ENCODE results near the gene LPP. TPM values are rescaled to one million over a fixed set of nuclear protein-coding genes. Genes with fewer than 3 reads are reported as not detected.

Gene LPP
- total RNA-seq, 3 donors from 2014 or later: 15.5 to 19.2 (median 16.5) TPM

DNA sequence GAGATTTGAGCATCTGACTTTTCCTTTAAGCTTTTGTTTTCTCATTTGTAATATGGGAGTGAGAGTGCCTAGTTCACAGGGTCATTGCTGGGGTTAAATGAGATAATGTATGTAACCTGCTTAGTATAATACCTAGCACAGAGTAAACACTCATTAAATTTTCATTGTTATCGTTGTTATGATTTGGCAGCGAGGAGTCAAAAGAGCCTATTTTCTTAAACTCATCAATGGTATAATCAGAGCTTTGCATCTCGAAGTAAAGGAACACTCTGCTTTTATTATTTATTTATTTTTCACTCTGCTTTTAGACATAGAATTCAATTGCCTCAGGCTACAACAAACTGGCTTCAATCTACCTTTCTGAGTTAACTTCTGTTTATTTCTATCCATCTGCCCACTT is 52.8 kb downstream of the LPP start:
- ATAC-seq: no peak
- H3K4me3 Mint-ChIP-seq: no peak overlapping the region
- no peaks in the 10 kb centered on the region for H3K27me3 Mint-ChIP-seq (ENCODE audit: low read depth)
- no peak for DNase-seq
- no peaks in the 10 kb centered on the region for H3K9me3 Mint-ChIP-seq
- peaks cover 8% of the 10 kb centered on the region for H3K4me1 Mint-ChIP-seq (ENCODE audit: low read depth)
- H3K36me3 Mint-ChIP-seq (ENCODE audit: insufficient read depth): peaks cover 24% of the 10 kb centered on the region

- ATAC-seq (no peak), DNase-seq (no peak)
- Mint-ChIP-seq H3K36me3 (ENCODE audit: insufficient read depth) (peaks cover 28% of the 10 kb centered on the region), H3K27me3 (ENCODE audit: low read depth) (no peaks in the 10 kb centered on the region), H3K4me1 (ENCODE audit: low read depth) (peaks cover 6% of the 10 kb centered on the region), H3K9me3 (no peaks in the 10 kb centered on the region), H3K4me3 (no peak overlapping the region)
Measured at GRCh38 chr3:188207941-188208515, 54.1 kb downstream of the LPP start.

GRCh38 chr3:188208516-188208981 is 54.6 kb downstream of the LPP start:
- DNase-seq: no peak
- Mint-ChIP-seq H3K36me3 (ENCODE audit: insufficient read depth) (peaks cover 29% of the 10 kb centered on the region), H3K4me3 (no peak overlapping the region), H3K9me3 (no peaks in the 10 kb centered on the region), H3K4me1 (ENCODE audit: low read depth) (peaks cover 6% of the 10 kb centered on the region), H3K27me3 (ENCODE audit: low read depth) (no peaks in the 10 kb centered on the region)
- no peak for ATAC-seq

GRCh38 chr3:188209034-188209433 is 55.1 kb downstream of the LPP start:
- H3K4me3 Mint-ChIP-seq: no peak overlapping the region
- H3K36me3 Mint-ChIP-seq (ENCODE audit: insufficient read depth): peaks cover 29% of the 10 kb centered on the region
- peaks cover 9% of the 10 kb centered on the region for H3K4me1 Mint-ChIP-seq (ENCODE audit: low read depth)
- DNase-seq: no peak
- H3K9me3 Mint-ChIP-seq: no peaks in the 10 kb centered on the region
- no peak for ATAC-seq
- H3K27me3 Mint-ChIP-seq (ENCODE audit: low read depth): no peaks in the 10 kb centered on the region

DNA sequence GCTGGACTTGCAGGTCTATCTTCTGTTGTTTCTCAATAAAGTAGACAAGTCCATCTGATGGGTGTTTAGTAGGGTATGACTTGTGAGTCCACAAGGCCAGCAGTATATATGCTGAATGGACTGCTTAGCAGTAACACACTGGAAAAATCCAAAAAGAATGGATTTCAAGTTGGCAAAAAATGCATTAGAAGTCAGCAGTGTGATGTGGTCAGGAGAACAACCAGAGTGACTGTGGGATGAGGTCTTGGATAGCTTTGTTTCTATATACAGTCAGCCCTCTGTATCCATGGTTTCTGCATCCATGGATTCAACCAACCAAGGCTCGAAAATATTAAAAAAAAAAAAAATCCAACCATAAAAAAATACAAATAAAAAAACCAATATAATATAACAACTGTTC is 55.8 kb downstream of the LPP start:
- Mint-ChIP-seq H3K9me3 (no peaks in the 10 kb centered on the region), H3K4me3 (no peak overlapping the region)
- no peak for ATAC-seq

DNA sequence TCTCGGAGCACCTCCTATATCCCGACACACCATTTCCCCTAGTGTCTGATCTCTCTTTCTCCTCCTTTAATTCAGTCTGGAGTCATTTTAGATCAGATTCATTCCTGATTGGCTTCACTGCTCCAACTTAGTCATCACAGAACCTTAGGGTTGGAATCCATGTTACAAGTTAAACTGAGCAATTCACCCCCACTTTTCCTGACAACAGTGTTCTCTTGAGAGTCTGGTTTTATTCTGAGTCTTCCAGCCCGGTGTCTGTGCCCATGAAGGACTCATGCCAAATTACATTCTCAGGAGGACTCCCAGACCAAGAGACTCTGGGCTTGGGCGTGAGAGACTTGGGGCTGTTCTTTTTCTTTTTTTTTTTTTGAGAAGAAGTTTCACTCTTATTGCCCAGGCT is 57.5 kb downstream of the LPP start:
- Mint-ChIP-seq H3K4me1 (ENCODE audit: low read depth) (peaks cover 10% of the 10 kb centered on the region), H3K9me3 (no peaks in the 10 kb centered on the region), H3K4me3 (no peak overlapping the region), H3K27me3 (ENCODE audit: low read depth) (no peaks in the 10 kb centered on the region), H3K36me3 (ENCODE audit: insufficient read depth) (peaks cover 26% of the 10 kb centered on the region)
- DNase-seq (no peak), ATAC-seq (no peak)

More for the DNA sequence above, 55.8 kb downstream of the LPP start:
- peaks cover 10% of the 10 kb centered on the region for H3K4me1 Mint-ChIP-seq (ENCODE audit: low read depth)
- DNase-seq: no peak
- H3K27me3 Mint-ChIP-seq (ENCODE audit: low read depth): no peaks in the 10 kb centered on the region
- H3K36me3 Mint-ChIP-seq (ENCODE audit: insufficient read depth): peaks cover 29% of the 10 kb centered on the region

DNA sequence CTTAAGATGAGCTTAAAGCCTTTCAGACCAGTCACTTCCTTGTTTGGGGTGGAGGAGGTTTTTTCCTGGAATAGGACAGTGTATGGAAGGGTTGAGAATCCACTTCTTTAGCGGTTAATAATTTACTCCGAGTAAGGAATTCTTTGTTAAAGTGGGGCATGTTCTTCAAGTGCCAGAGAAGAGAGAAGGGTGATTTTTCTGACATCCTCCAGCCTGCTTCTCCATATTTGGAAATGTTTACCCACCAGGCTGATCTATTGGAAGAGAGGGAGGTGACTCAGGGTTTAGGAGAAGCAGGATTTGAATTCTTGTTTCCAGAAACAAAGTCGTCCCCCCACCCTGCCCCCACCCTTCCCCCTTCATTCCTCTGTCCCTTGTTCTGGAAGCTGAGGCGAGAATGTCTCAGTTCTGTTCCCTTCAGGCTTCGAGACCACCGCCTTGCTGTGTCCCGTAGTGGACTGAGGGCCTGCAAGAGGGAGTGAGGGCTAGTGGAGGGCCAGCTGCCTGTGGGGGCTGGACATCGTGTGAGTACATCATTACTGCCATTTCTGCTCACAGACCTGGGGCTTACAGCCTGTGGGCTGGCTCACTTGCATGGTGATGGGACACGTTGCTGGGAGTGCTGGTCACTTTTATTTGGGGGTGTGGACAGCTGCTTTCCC is 58.5 kb downstream of the LPP start:
- Mint-ChIP-seq H3K36me3 (ENCODE audit: insufficient read depth) (peaks cover 30% of the 10 kb centered on the region), H3K27me3 (ENCODE audit: low read depth) (no peaks in the 10 kb centered on the region), H3K4me1 (ENCODE audit: low read depth) (peaks cover 19% of the 10 kb centered on the region), H3K9me3 (no peaks in the 10 kb centered on the region), H3K4me3 (no peak overlapping the region)
- ATAC-seq: no peak
- no peak for DNase-seq

DNA sequence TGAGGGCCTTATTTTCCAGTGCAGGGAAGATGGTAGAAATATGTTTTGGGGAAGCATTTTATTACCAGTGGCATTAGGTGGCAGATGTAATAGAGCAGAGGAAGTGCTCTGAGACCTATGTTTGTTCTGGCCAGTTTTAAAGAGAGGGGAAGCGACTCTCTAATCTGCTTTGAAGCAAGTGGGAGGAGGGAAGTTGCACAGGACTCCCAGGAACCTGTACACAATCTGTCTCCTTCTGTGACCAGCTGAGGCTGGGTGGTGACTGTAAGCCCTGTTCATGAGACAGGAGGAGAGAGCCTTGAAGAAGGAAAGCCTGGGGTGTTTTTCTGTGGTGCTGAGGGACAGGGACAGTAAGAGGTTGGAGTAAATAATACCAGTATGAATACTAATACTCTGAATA is 60.5 kb downstream of the LPP start:
- Mint-ChIP-seq H3K36me3 (ENCODE audit: insufficient read depth) (peaks cover 24% of the 10 kb centered on the region), H3K9me3 (no peaks in the 10 kb centered on the region), H3K27me3 (ENCODE audit: low read depth) (no peaks in the 10 kb centered on the region), H3K4me1 (ENCODE audit: low read depth) (peaks cover 19% of the 10 kb centered on the region), H3K4me3 (no peak overlapping the region)
- ATAC-seq (no peak), DNase-seq (no peak)

GRCh38 chr3:188215129-188215528 is 61.2 kb downstream of the LPP start:
- ATAC-seq (no peak), DNase-seq (no peak)
- no peak overlapping the region for H3K4me3 Mint-ChIP-seq
- no peaks in the 10 kb centered on the region for H3K27me3 Mint-ChIP-seq (ENCODE audit: low read depth)
- H3K9me3 Mint-ChIP-seq: no peaks in the 10 kb centered on the region
- peaks cover 19% of the 10 kb centered on the region for H3K4me1 Mint-ChIP-seq (ENCODE audit: low read depth)
- H3K36me3 Mint-ChIP-seq (ENCODE audit: insufficient read depth): peaks cover 22% of the 10 kb centered on the region

- H3K9me3 Mint-ChIP-seq: no peaks in the 10 kb centered on the region
- peaks cover 19% of the 10 kb centered on the region for H3K4me1 Mint-ChIP-seq (ENCODE audit: low read depth)
- peak; percentile 40 to 67 for ATAC-seq
- DNase-seq: no peak
- H3K27me3 Mint-ChIP-seq (ENCODE audit: low read depth): no peaks in the 10 kb centered on the region
- H3K4me3 Mint-ChIP-seq: no peak overlapping the region
- H3K36me3 Mint-ChIP-seq (ENCODE audit: insufficient read depth): peaks cover 18% of the 10 kb centered on the region
Measured at GRCh38 chr3:188217011-188217463, 63.1 kb downstream of the LPP start.

GRCh38 chr3:188217726-188218125 is 63.8 kb downstream of the LPP start:
- peaks cover 20% of the 10 kb centered on the region for H3K4me1 Mint-ChIP-seq (ENCODE audit: low read depth)
- peaks cover 17% of the 10 kb centered on the region for H3K36me3 Mint-ChIP-seq (ENCODE audit: insufficient read depth)
- no peak overlapping the region for H3K4me3 Mint-ChIP-seq
- no peak for ATAC-seq
- DNase-seq: no peak
- no peaks in the 10 kb centered on the region for H3K9me3 Mint-ChIP-seq
- no peaks in the 10 kb centered on the region for H3K27me3 Mint-ChIP-seq (ENCODE audit: low read depth)

DNA sequence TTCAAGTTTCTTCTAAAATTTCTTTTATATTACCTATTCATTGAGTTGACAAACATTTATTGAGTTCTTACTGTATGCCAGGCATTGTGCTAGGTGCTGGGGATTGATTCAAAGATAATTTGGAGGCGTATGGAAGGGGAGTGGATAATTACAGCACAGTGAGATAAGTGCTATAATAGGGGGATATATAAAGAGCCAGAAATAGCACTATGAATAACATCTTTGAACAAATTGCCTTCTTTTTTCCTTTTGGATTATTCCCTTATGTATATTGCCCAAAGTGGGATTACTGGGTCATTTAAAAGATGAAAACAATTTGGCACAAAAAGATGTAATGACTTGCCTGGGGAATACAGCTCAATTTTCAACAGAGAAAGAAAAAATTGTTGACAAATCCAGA is 64.6 kb downstream of the LPP start:
- Mint-ChIP-seq H3K36me3 (ENCODE audit: insufficient read depth) (peaks cover 13% of the 10 kb centered on the region), H3K27me3 (ENCODE audit: low read depth) (no peaks in the 10 kb centered on the region), H3K4me1 (ENCODE audit: low read depth) (peaks cover 19% of the 10 kb centered on the region), H3K4me3 (no peak overlapping the region), H3K9me3 (no peaks in the 10 kb centered on the region)
- DNase-seq: no peak
- no peak for ATAC-seq

DNA sequence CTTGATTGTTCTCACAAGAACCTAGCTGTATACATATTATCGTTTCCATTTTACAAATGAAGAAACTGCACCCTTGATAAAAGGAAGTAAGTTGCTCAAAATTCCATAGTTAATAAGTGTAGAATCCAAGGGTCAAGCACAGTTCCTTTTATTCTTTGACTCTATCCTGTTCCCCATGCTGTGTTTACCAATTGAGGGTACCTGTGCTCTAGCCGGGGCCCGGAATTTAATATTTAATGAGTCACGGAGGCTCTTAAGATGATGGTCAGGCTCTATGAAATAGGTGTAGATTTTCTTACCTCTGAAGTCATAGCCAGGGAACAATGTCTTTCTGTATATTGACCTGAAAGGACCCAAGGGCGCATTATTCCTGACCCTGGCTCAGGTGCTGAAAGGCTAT is 65.2 kb downstream of the LPP start:
- ATAC-seq (no peak), DNase-seq (no peak)
- Mint-ChIP-seq H3K27me3 (ENCODE audit: low read depth) (no peaks in the 10 kb centered on the region), H3K4me1 (ENCODE audit: low read depth) (peaks cover 16% of the 10 kb centered on the region), H3K9me3 (no peaks in the 10 kb centered on the region), H3K36me3 (ENCODE audit: insufficient read depth) (peaks cover 13% of the 10 kb centered on the region), H3K4me3 (no peak overlapping the region)

GRCh38 chr3:188220097-188220788 is 66.3 kb downstream of the LPP start:
- H3K9me3 Mint-ChIP-seq: no peaks in the 10 kb centered on the region
- H3K4me1 Mint-ChIP-seq (ENCODE audit: low read depth): peaks cover 12% of the 10 kb centered on the region
- no peak overlapping the region for H3K4me3 Mint-ChIP-seq
- no peak for ATAC-seq
- peaks cover 21% of the 10 kb centered on the region for H3K36me3 Mint-ChIP-seq (ENCODE audit: insufficient read depth)
- H3K27me3 Mint-ChIP-seq (ENCODE audit: low read depth): no peaks in the 10 kb centered on the region
- no peak for DNase-seq
